NCI-H524 (cell line): ENCODE results near the gene CD9.
"Not testable (repeated sequence)": the region's sequence is repeated elsewhere in the genome, so short reads cannot be mapped to it uniquely, and the experiment has no call there.

Experiments
- DNase-seq, 2 experiments: peaks; one replicate each; lab custom pipeline; 2025; lab: John Stamatoyannopoulos, UW

CD9 gene

GRCh38 chr12:6180268-6181051 is 19.7 kb upstream of the CD9 start:
- no peak for DNase-seq

GRCh38 chr12:6181166-6181565 is 19.0 kb upstream of the CD9 start:
- DNase-seq, result no peak

- DNase-seq, result no peak
Measured at GRCh38 chr12:6181583-6182278, 18.5 kb upstream of the CD9 start.

- no peak for DNase-seq
Measured at GRCh38 chr12:6182279-6182898, 17.8 kb upstream of the CD9 start.

- no peak for DNase-seq
Measured at GRCh38 chr12:6183689-6184428, 16.3 kb upstream of the CD9 start.

- no peak for DNase-seq
Measured at GRCh38 chr12:6185961-6186827, 14.0 kb upstream of the CD9 start.

- no peak for DNase-seq
Measured at GRCh38 chr12:6187948-6188793, 12.0 kb upstream of the CD9 start.

GRCh38 chr12:6189028-6189427 is 11.2 kb upstream of the CD9 start:
- DNase-seq, result peak in 1 of 2 experiments; percentile 51

GRCh38 chr12:6189952-6190598 is 10.1 kb upstream of the CD9 start:
- not testable (repeated sequence) for DNase-seq

GRCh38 chr12:6190767-6191530 is 9.3 kb upstream of the CD9 start:
- DNase-seq, result not testable (repeated sequence)

- no peak for DNase-seq
Measured at GRCh38 chr12:6192604-6193380, 7.4 kb upstream of the CD9 start.

- DNase-seq, result peak in 1 of 2 experiments; percentile 9
Measured at GRCh38 chr12:6193853-6194815, 6.1 kb upstream of the CD9 start.

GRCh38 chr12:6195665-6196535 is 4.3 kb upstream of the CD9 start:
- DNase-seq, result peak; percentile 24 to 61

- no peak for DNase-seq
Measured at GRCh38 chr12:6198051-6198450, 2.1 kb upstream of the CD9 start.

- no peak for DNase-seq
Measured at GRCh38 chr12:6198556-6198955, 1.6 kb upstream of the CD9 start.

- DNase-seq, result no peak
Measured at GRCh38 chr12:6198985-6199530, 1.1 kb upstream of the CD9 start.
